H9 (cell line): Measurements from ENCODE around the gene SLC23A2. TPM values are rescaled to one million over a fixed set of nuclear protein-coding genes. Genes with fewer than 3 reads are reported as not detected.

Experiments used
- DNase-seq: peaks from one replicate; pipeline ENCODE4 v3.0.0-alpha.2; 2017
- H2AFZ ChIP-seq: one replicate; pipeline ENCODE4 v1.6.1; 2013; ENCODE audit warnings: mild to moderate bottlenecking, low read length, control low read depth, moderate library complexity
- H2AK5ac ChIP-seq: 2 replicates; pipeline ENCODE4 v1.6.1; 2013; ENCODE audit warnings: low read length, control low read depth, mixed read lengths; ENCODE audit not compliant: insufficient read length
- H2BK120ac ChIP-seq: one replicate; pipeline ENCODE4 v1.6.1; 2013; ENCODE audit warnings: low read depth, mild to moderate bottlenecking, low read length, control low read depth, inconsistent platforms; ENCODE audit not compliant: poor library complexity, severe bottlenecking
- H2BK12ac ChIP-seq: 2 replicates; pipeline ENCODE4 v1.6.1; 2013; ENCODE audit warnings: low read length, control low read depth, mixed read lengths, low read depth; ENCODE audit not compliant: insufficient read length
- H2BK15ac ChIP-seq: 2 replicates; pipeline ENCODE4 v1.6.1; 2013; ENCODE audit warnings: low read depth, low read length, control low read depth
- H2BK20ac ChIP-seq: one replicate; pipeline ENCODE4 v1.6.1; 2013; ENCODE audit warnings: low read depth, mild to moderate bottlenecking, low read length, control low read depth, inconsistent platforms; ENCODE audit not compliant: poor library complexity, severe bottlenecking
- H2BK5ac ChIP-seq: 2 replicates; pipeline ENCODE4 v1.6.1; 2013; ENCODE audit warnings: low read length, control low read depth, mixed read lengths; ENCODE audit not compliant: insufficient read length
- H3K14ac ChIP-seq: 2 replicates; pipeline ENCODE4 v1.6.1; 2013; ENCODE audit warnings: low read length, control low read depth; ENCODE audit not compliant: insufficient read depth
- H3K18ac ChIP-seq: 2 replicates; pipeline ENCODE4 v1.6.1; 2013; ENCODE audit warnings: low read depth, mild to moderate bottlenecking, mixed read lengths, low read length, control low read depth; ENCODE audit not compliant: insufficient read length
- H3K23ac ChIP-seq: 2 replicates; pipeline ENCODE4 v1.6.1; 2013; ENCODE audit warnings: low read length, control low read depth, mixed read lengths, low read depth; ENCODE audit not compliant: insufficient read length
- H3K23me2 ChIP-seq: 2 replicates; pipeline ENCODE4 v1.6.1; 2013; ENCODE audit warnings: low read depth, mild to moderate bottlenecking, mixed read lengths, low read length, control low read depth; ENCODE audit not compliant: insufficient read length, poor library complexity, severe bottlenecking
- H3K27ac ChIP-seq: 2 replicates; pipeline ENCODE4 v1.5.1; 2013; ENCODE audit warnings: low read length, control low read depth, mixed read lengths, low read depth; ENCODE audit not compliant: insufficient read length
- H3K27me3 ChIP-seq: 2 replicates; pipeline ENCODE4 v1.6.1; 2013; ENCODE audit warnings: low read length, control low read depth, inconsistent platforms; ENCODE audit not compliant: insufficient read depth
- H3K4ac ChIP-seq: 2 replicates; pipeline ENCODE4 v1.6.1; 2013; ENCODE audit warnings: low read depth, mild to moderate bottlenecking, control low read depth, inconsistent platforms, low read length, moderate library complexity
- H3K4me1 ChIP-seq: 2 replicates; pipeline ENCODE4 v1.6.1; 2013; ENCODE audit warnings: low read length, control low read depth, inconsistent platforms; ENCODE audit not compliant: insufficient read depth
- H3K4me2 ChIP-seq: 2 replicates; pipeline ENCODE4 v1.6.1; 2013; ENCODE audit warnings: low read length, control low read depth, mixed read lengths; ENCODE audit not compliant: insufficient read length, insufficient read depth
- H3K56ac ChIP-seq: 2 replicates; pipeline ENCODE4 v1.6.1; 2013; ENCODE audit warnings: low read depth, mild to moderate bottlenecking, mixed read lengths, low read length, control low read depth; ENCODE audit not compliant: insufficient read length
- H3K79me1 ChIP-seq: 2 replicates; pipeline ENCODE4 v1.6.1; 2013; ENCODE audit warnings: low read depth, mild to moderate bottlenecking, moderate library complexity, low read length, control low read depth, inconsistent platforms; ENCODE audit not compliant: insufficient read depth, poor library complexity, severe bottlenecking
- H3K79me2 ChIP-seq: 2 replicates; pipeline ENCODE4 v1.6.1; 2013; ENCODE audit warnings: low read length, control low read depth, inconsistent platforms; ENCODE audit not compliant: insufficient read depth
- H3K9ac ChIP-seq: 2 replicates; pipeline ENCODE4 v1.6.1; 2013; ENCODE audit warnings: low read length, control low read depth, mixed read lengths; ENCODE audit not compliant: insufficient read length; ENCODE audit errors: extremely low read depth
- H3K9me3 ChIP-seq: one replicate; pipeline ENCODE4 v1.6.1; 2013; ENCODE audit warnings: low read depth, low read length, inconsistent platforms; ENCODE audit not compliant: control insufficient read depth
- H3T11ph ChIP-seq: one replicate; pipeline ENCODE4 v1.6.1; 2013; ENCODE audit warnings: mild to moderate bottlenecking, low read length, control low read depth, inconsistent platforms
- H4K20me1 ChIP-seq: one replicate; pipeline ENCODE4 v1.6.1; 2013; ENCODE audit not compliant: control insufficient read depth, insufficient read length, insufficient read depth
- H4K5ac ChIP-seq: 2 replicates; pipeline ENCODE4 v1.6.1; 2013; ENCODE audit warnings: low read depth, mild to moderate bottlenecking, mixed read lengths, low read length, control low read depth; ENCODE audit not compliant: insufficient read length
- H4K8ac ChIP-seq: replicated peaks from 2 replicates; pipeline ENCODE4 v1.6.1; 2013; ENCODE audit warnings: low read length, control low read depth, mixed read lengths, low read depth; ENCODE audit not compliant: insufficient read length
- H4K91ac ChIP-seq: 2 replicates; pipeline ENCODE4 v1.6.1; 2013; ENCODE audit warnings: low read depth, mild to moderate bottlenecking, moderate library complexity, mixed read lengths, low read length, control low read depth; ENCODE audit not compliant: insufficient read length
- H3K27ac Mint-ChIP-seq, 3 experiments: 2 replicates in 2 of 3; 3 replicates in 1 of 3; pipeline ENCODE4 v1.8.0; 2020 to 2021; ENCODE audit warnings: mixed read lengths in 3 of 3, mild to moderate bottlenecking in 1 of 3, moderate library complexity in 1 of 3
- H3K27me3 Mint-ChIP-seq: 2 replicates; pipeline ENCODE4 v1.8.0; 2021; ENCODE audit warnings: low read depth, mild to moderate bottlenecking, moderate library complexity, mixed read lengths
- H3K36me3 Mint-ChIP-seq, 3 experiments: 2 replicates in 2 of 3; 3 replicates in 1 of 3; pipeline ENCODE4 v1.8.0; 2020 to 2021; ENCODE audit warnings: low read depth in 3 of 3, mixed read lengths in 3 of 3; ENCODE audit not compliant: insufficient read depth in 1 of 3
- H3K4me1 Mint-ChIP-seq, 2 experiments: 2 replicates each; pipeline ENCODE4 v1.8.0; 2020; ENCODE audit warnings: mixed read lengths in 2 of 2
- H3K4me3 Mint-ChIP-seq, 2 experiments: 2 replicates in 1 of 2; 3 replicates in 1 of 2; pipeline ENCODE4 v1.8.0; 2020 to 2021; ENCODE audit warnings: mild to moderate bottlenecking in 2 of 2, mixed read lengths in 2 of 2, moderate library complexity in 1 of 2
- H3K9me3 Mint-ChIP-seq, 2 experiments: 2 replicates in 1 of 2; 3 replicates in 1 of 2; pipeline ENCODE4 v1.8.0; 2020; ENCODE audit warnings: mild to moderate bottlenecking in 2 of 2, mixed read lengths in 2 of 2, moderate library complexity in 1 of 2
- CTCF ChIP-seq: fragments of 200-600 bp; sonication (generic); conservative IDR thresholded peaks from 3 replicates; pipeline ENCODE4 v1.8.0; 2021; ENCODE audit warnings: antibody characterized with exemption, mild to moderate bottlenecking
- WGBS: extraction: QIAGEN DNeasy Blood & Tissue Kit; methylation state at CpG from one replicate; pipeline ENCODE4 v1.1.7; 2013; ENCODE audit warnings: missing lambda C conversion rate, low lambda C conversion rate, mixed read lengths; ENCODE audit not compliant: insufficient read length; ENCODE audit errors: extremely low coverage; 5-methylcytosine and 5-hydroxymethylcytosine counted together
- total RNA-seq: library from RNA; stranded (reverse); gene quantifications from 2 replicates; pipeline ENCODE4 v1.2.1, GENCODE V29; 2021

Gene SLC23A2
- total RNA-seq, 1 experiment from 2014 or later: 16.5 TPM

GRCh38 chr20:4904127-4904860, 97.0 kb downstream of the SLC23A2 start:
- Histone ChIP-seq H3K79me1 (no peaks in the 10 kb centered on the region), H3K9me3 (no peaks in the 10 kb centered on the region), H3K56ac (no peak overlapping the region), H2BK12ac (no peak overlapping the region), H2BK20ac (no peak overlapping the region), H3K18ac (no peak overlapping the region), H3K27ac (no peak overlapping the region), H3T11ph (no peak overlapping the region), H3K14ac (no peak overlapping the region), H3K4me1 (no peaks in the 10 kb centered on the region), H4K91ac (no peak overlapping the region), H4K8ac (no peak overlapping the region), H3K23ac (no peak overlapping the region), H2AK5ac (no peak overlapping the region), H3K23me2 (no peaks in the 10 kb centered on the region), H4K20me1 (no peaks in the 10 kb centered on the region), H2BK5ac (no peak overlapping the region), H3K9ac (no peak overlapping the region), H3K4me2 (no peak overlapping the region), H3K79me2 (no peaks in the 10 kb centered on the region), H2AFZ (no peak overlapping the region), H4K5ac (no peak overlapping the region), H3K4ac (no peak overlapping the region), H3K27me3 (no peaks in the 10 kb centered on the region), H2BK15ac (no peak overlapping the region), H2BK120ac (no peak overlapping the region)
- no CpG with 5 or more reads among the region's 4 CpGs for WGBS
- H3K27me3 Mint-ChIP-seq: no peaks in the 10 kb centered on the region; the same call in 1 of the 2 replicates
- H3K27ac Mint-ChIP-seq: no peak overlapping the region
- no peak for TF ChIP-seq CTCF
- no peak overlapping the region for H3K4me3 Mint-ChIP-seq
- H3K9me3 Mint-ChIP-seq: peaks cover 3 to 4% of the 10 kb centered on the region in 2 experiments; a peak in 4 of 5 replicates
- H3K36me3 Mint-ChIP-seq: peaks cover 15 to 21% (median 16%) of the 10 kb centered on the region in 3 experiments
- DNase-seq: no peak
- H3K4me1 Mint-ChIP-seq: peaks cover 2 to 8% of the 10 kb centered on the region in 2 experiments; a peak in 2 of 4 replicates
